ENCODE measurements around the gene NSFL1C.
"Not testable (repeated sequence)": the region's sequence is repeated elsewhere in the genome, so short reads cannot be mapped to it uniquely, and the experiment has no call there.

Gene NSFL1C

GRCh38 chr20:1466211-1467081 lies at the start of gene NSFL1C:
Gene NSFL1C, minus strand, starts transcription at chr20:1466849. Its CDS starts 25 bp downstream, at chr20:1466824.
- DNase-seq, result peak; percentile 90 to 91

- no peak for DNase-seq
Measured at GRCh38 chr20:1513801-1514200, 47.2 kb upstream of the NSFL1C start.

GRCh38 chr20:1509237-1509636 lies 42.6 kb upstream of the NSFL1C start:
- no peak for DNase-seq

GRCh38 chr20:1508574-1508973 lies 41.9 kb upstream of the NSFL1C start:
- no peak for DNase-seq

- no peak for DNase-seq
Measured at GRCh38 chr20:1507276-1507675, 40.6 kb upstream of the NSFL1C start.

GRCh38 chr20:1505871-1506270 lies 39.2 kb upstream of the NSFL1C start:
- DNase-seq, result no peak

GRCh38 chr20:1505361-1505760 lies 38.7 kb upstream of the NSFL1C start:
- DNase-seq, result no peak

GRCh38 chr20:1503564-1504227 lies 37.0 kb upstream of the NSFL1C start:
- peak; percentile 69 to 82 for DNase-seq

GRCh38 chr20:1500496-1500895 lies 33.8 kb upstream of the NSFL1C start:
- no peak for DNase-seq

GRCh38 chr20:1499528-1500420 lies 33.1 kb upstream of the NSFL1C start:
- no peak for DNase-seq

- not testable (repeated sequence) for DNase-seq
Measured at GRCh38 chr20:1497371-1497770, 30.7 kb upstream of the NSFL1C start.

- DNase-seq, result no peak
Measured at GRCh38 chr20:1496930-1497329, 30.3 kb upstream of the NSFL1C start.

GRCh38 chr20:1494436-1494835 lies 27.8 kb upstream of the NSFL1C start:
- DNase-seq, result no peak

- no peak for DNase-seq
Measured at GRCh38 chr20:1493536-1493935, 26.9 kb upstream of the NSFL1C start.

- DNase-seq, result no peak
Measured at GRCh38 chr20:1491860-1492642, 25.4 kb upstream of the NSFL1C start.

GRCh38 chr20:1491281-1491840 lies 24.7 kb upstream of the NSFL1C start, which contains the start of gene SIRPB2:
Gene SIRPB2, minus strand, starts transcription at chr20:1491420. Its CDS starts 61 bp downstream, at chr20:1491359.
- no peak for DNase-seq

- no peak for DNase-seq
Measured at GRCh38 chr20:1490643-1491195, 24.1 kb upstream of the NSFL1C start.

GRCh38 chr20:1489764-1490436 lies 23.3 kb upstream of the NSFL1C start:
- no peak for DNase-seq

GRCh38 chr20:1489325-1489724 lies 22.7 kb upstream of the NSFL1C start:
- no peak for DNase-seq

- DNase-seq, result no peak
Measured at GRCh38 chr20:1486566-1486965, 19.9 kb upstream of the NSFL1C start.
